RCC 7860 (cell line): ENCODE measurements around the gene GSTK1.
A peak's percentile ranks its signal among the peaks of the same experiment; 100 is the strongest.
"Not testable (repeated sequence)": the region's sequence is repeated elsewhere in the genome, so short reads cannot be mapped to it uniquely, and the experiment has no call there.

ENCODE experiments used
- DNase-seq: peaks from one replicate; pipeline ENCODE4 v3.0.0-alpha.2; 2015; ENCODE audit warnings: low spot score
- FAIRE-seq: peaks from 2 replicates; lab custom pipeline; 2012; peaks lifted over from hg19 to GRCh38; lab: Jason Lieb, UNC

Gene GSTK1

GRCh38 chr7:143263266-143264195 lies at the start of gene GSTK1:
Gene GSTK1, plus strand, starts transcription at chr7:143263441. Its CDS starts 73 bp downstream, at chr7:143263514.
- FAIRE-seq (no peak), DNase-seq (peak; percentile 65)

GRCh38 chr7:143213478-143213877 lies 49.8 kb upstream of the GSTK1 start:
- not testable (repeated sequence) for FAIRE-seq

GRCh38 chr7:143214789-143215679 lies 48.2 kb upstream of the GSTK1 start:
- FAIRE-seq (peak; percentile 87), DNase-seq (peak; percentile 79)

More at GRCh38 chr7:143213478-143213877, 49.8 kb upstream of the GSTK1 start:
- DNase-seq = not testable (repeated sequence)

GRCh38 chr7:143216151-143216550 lies 47.1 kb upstream of the GSTK1 start:
- no peak for FAIRE-seq
- DNase-seq = no peak

- DNase-seq = no peak
- no peak for FAIRE-seq
These were observed 46.6 kb upstream of the GSTK1 start for GRCh38 chr7:143216686-143217085.

- FAIRE-seq = no peak
- no peak for DNase-seq
These were observed 45.4 kb upstream of the GSTK1 start for GRCh38 chr7:143217806-143218205.

GRCh38 chr7:143221286-143221685 lies 42.0 kb upstream of the GSTK1 start:
- FAIRE-seq = no peak
- no peak for DNase-seq

GRCh38 chr7:143221737-143222136 lies 41.5 kb upstream of the GSTK1 start, which contains the start of gene TAS2R40:
Gene TAS2R40, plus strand, starts transcription at chr7:143222037. Its CDS starts 42 bp downstream, at chr7:143222079.
- no peak for DNase-seq
- no peak for FAIRE-seq

GRCh38 chr7:143222782-143223181 lies 40.5 kb upstream of the GSTK1 start:
- DNase-seq (no peak), FAIRE-seq (no peak)

- no peak for FAIRE-seq
- DNase-seq = no peak
These were observed 39.5 kb upstream of the GSTK1 start for GRCh38 chr7:143223784-143224183.

GRCh38 chr7:143225047-143225446 lies 38.2 kb upstream of the GSTK1 start:
- FAIRE-seq (no peak), DNase-seq (no peak)

GRCh38 chr7:143227806-143228205 lies 35.4 kb upstream of the GSTK1 start:
- FAIRE-seq (no peak), DNase-seq (no peak)

- no peak for DNase-seq
- no peak for FAIRE-seq
These were observed 34.0 kb upstream of the GSTK1 start for GRCh38 chr7:143229054-143229790.

GRCh38 chr7:143230602-143231457 lies 32.4 kb upstream of the GSTK1 start:
- no peak for FAIRE-seq

GRCh38 chr7:143233816-143234532 lies 29.3 kb upstream of the GSTK1 start:
- DNase-seq = no peak
- no peak for FAIRE-seq

More at GRCh38 chr7:143230602-143231457, 32.4 kb upstream of the GSTK1 start:
- no peak for DNase-seq

GRCh38 chr7:143234533-143234875 lies 28.7 kb upstream of the GSTK1 start:
- FAIRE-seq = no peak

GRCh38 chr7:143235561-143235960 lies 27.7 kb upstream of the GSTK1 start:
- no peak for FAIRE-seq

More at GRCh38 chr7:143234533-143234875, 28.7 kb upstream of the GSTK1 start:
- no peak for DNase-seq

GRCh38 chr7:143236408-143236990 lies 26.7 kb upstream of the GSTK1 start:
- no peak for DNase-seq
- no peak for FAIRE-seq

More at GRCh38 chr7:143235561-143235960, 27.7 kb upstream of the GSTK1 start:
- DNase-seq = no peak

- FAIRE-seq = no peak
These were observed 25.9 kb upstream of the GSTK1 start for GRCh38 chr7:143237366-143237765.

More at GRCh38 chr7:143237366-143237765, 25.9 kb upstream of the GSTK1 start:
- DNase-seq = no peak
